RCC 7860 (cell line): ENCODE measurements around the gene SEPTIN5.
"Not testable (repeated sequence)": the region's sequence is repeated elsewhere in the genome, so short reads cannot be mapped to it uniquely, and the experiment has no call there.

Source experiments
- DNase-seq: peaks from one replicate; pipeline ENCODE4 v3.0.0-alpha.2; 2015; ENCODE audit warnings: low spot score
- FAIRE-seq: peaks from 2 replicates; lab custom pipeline; 2012; peaks lifted over from hg19 to GRCh38; lab: Jason Lieb, UNC

The SEPTIN5 gene

DNA sequence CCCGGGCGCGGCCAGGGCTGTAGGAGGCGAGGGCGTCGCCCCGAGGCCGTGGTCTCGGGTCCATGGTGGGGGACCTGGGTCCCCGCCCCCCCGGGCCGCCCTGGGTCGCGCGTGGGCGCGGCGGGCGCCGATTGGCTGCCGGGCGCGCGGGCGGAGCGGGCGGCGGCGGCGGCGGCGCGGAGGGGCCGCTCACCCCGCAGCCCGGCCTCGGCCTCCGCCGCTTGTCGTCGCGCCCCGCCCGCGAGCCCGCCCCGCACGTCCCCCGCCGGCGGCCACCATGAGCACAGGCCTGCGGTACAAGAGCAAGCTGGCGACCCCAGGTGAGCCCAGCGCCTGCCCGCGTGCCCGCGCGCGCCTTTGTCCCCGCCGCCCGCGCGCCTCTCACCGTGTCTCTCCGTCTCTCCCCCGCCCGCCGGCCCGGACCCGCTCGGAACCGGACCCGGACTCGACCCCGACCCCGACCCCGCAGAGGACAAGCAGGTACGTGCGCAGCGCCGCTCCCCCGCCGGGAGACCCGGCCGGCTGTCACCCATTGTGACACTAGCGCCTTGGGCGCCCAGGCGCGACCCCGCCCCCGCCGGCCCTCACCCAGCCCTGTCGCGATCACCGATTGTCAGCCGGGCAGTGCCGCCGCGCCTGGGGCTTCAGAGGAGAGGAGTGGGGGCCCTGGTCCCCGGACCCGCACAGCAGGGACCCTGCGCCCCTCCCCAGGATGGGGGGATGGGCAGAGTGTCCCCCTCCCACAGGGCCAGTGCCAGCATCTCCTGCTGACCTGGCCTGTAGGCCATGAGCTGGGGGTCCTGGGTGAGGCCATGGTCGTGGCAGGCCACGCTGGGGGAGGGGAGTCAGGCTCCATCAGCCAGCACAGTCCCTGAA is at the start of gene SEPTIN5:
TSS of gene SEPTIN5 (plus strand) at position 192 of the 876 bp plus-strand sequence. CDS start at position 278, 86 bp downstream.
- no peak for DNase-seq
- no peak for FAIRE-seq

DNA sequence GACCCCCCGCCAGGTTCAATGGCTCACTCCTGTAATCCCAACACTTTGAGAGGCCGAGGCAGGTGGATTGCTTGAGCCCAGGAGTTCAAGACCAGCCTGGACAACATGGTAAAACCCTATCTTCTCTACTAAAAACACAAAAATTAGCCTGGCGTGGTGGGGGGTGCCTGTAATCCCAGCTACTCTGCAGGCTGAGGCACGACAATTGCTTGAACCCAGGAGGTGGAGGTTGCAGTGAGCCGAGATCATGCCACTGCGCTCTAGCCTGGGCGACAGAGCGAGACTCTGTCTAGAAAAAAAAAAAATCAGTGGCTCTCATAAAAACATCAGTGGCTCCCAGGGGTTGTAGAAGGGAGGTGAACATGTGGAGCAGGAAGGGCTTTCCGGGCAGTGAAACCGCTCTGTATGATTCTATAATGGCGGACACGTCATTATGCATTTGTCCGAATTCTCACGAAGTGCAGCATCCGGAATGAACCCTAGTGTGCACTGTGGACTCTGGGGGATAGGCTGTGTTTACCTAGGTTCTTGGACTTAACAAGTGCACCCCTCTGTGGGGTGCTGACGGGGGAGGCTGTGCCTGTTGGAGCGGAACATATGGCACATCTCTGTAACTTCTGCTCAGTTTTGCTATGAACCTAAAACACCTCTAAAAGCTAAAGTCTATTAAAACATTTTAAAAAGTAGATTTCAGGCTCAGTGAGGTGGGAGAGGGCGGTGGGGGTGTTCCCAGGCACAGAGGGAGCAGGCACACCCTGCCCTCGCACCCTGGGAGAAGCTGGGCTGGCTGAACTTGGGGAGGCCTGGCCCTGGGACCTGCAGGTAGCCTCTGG is 49.1 kb upstream of the SEPTIN5 start:
- no peak for DNase-seq
- no peak for FAIRE-seq

DNA sequence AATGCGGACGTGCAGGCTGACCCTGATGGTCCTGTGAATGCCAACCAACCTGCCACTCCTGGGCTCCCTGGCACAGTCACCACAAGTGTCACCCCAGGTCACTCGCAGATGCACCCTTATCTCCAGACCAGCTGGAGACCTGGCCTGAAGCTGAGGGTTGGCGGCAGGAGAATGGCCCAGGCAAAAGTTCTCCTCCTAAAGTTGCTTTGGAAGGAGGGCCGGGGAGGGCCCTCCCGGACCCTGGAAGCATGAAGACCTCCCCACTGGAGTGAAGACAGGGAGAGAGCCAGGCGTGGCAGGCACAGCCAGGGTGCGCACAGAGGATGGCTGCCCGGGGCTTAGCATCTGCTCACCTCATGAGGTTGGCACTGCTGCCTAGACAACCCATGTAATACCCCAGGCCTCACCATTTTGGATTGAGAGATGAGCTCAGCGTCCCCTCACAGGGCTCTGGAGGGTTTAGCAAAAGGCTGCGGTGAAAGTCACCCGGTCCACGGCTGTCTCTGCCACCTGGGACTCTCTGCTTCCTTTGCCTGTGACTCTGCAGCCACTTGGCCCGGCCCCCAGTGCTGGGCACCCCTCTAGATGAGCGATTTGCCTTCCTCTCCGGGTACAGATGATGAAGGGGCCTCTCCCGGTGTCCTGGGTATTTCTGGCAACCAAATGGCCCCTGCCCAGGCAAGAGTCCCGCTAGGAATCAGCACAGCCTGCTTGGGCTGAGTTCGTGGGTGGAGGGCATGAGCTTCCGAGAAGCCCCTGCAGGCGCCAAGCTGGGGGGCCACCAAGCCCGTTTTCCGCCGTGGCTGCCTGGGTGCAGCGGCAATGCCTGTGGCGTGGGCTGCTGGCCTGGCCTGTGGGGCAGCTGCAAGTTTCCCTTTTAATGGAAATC is 48.3 kb upstream of the SEPTIN5 start:
- no peak for FAIRE-seq
- no peak for DNase-seq

DNA sequence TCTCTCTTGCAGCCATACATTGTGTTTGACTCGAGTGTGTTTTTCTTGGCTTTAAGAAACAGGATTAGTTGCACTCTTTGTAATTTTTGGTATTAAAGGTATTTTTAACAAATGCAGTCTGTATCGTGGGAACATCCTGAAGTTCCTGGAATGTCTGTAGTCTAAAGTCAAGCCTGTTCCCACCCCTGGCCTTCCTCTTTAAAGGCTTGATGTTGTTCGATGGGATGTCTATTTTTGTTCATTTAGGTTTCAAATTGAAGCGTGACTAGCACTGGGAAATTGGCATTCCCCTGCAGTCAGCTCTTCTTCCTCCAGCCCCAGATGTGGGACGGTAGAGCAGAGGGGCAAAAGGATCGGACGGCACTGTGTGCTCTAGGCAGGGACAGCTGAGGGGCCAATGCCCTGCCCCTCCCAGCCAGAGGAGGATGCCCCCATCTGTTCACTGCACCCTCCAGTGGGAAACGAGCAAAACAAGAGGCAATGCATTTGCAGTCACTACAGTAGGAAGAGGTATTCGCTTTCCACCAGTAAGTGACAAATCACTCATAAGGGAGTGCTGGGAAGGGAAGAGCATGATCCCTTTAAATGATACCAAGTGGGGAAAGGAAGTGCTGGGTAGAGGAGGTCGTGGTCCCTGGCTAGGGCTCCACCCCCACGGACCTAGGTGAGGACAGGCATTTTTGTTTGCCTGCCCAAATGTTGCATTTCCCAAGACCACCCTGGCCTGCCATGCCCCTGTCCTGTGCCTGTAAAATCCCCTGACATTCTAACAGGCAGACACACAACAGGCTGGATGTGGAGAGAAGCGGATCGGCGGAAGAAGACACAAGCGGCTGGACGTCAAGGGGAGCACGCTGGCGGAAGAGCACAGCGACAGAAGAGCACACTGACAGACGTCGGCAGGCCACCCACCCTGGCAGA is 47.4 kb upstream of the SEPTIN5 start:
- DNase-seq (no peak), FAIRE-seq (no peak)

DNA sequence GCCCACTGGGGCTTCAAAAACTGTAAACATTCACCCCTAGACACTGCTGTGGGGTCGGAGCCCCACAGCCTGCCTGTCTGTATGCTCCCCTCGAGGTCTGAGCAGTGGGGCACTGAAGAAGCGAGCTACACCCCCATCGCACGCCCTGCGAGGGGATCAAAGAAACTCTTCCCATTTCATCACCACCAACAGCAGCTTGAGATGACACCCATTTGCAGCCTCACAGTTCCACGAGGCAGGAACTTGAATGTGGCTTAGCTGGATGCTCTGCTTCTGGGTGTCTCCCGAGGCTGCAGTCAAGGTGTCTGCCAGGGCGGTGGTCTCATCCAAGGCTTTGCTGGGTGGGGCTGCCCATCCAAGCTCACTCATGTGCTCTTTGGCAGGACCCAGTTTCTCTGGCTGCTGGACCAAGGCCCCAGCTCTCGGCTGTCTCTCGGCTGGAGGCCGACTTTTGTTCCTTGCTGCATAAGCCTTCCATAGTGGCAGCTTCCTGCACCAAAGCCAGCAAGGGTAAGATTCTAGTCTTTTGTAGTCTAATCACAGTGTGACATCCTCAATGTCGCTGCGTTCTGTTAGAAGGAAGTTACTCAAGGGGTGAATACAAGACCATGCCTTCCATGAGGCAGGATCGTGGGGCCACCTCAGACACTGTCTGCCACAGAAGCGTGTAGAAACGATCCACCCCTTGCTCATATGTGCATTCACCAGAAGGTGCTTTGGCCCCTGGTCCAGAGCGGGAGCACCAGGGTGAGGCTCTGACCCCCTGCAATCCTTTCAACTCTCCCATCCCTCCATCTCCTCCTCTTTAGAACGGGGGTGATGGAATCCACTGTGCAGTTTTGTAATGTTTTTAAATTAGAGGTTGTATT is 46.2 kb upstream of the SEPTIN5 start:
- DNase-seq (no peak), FAIRE-seq (no peak)

DNA sequence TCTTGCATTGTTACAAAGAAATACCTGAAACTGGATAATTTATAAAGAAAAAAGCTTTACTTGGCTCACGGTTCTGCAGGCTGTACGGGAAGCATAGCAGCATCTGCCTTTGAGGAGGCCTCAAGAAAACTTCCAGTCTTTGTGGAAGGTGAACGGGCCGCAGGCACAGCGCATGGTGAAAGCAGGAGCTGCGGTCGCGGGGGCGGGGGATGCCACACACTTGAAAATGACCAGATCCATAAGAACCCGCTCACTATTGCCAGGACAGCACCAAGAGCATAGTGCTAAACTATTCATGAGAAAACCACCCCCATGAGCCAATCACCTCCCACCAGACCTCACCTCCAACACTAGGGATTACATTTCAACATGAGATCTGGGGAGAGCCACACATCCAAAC is 45.6 kb upstream of the SEPTIN5 start:
- no peak for FAIRE-seq

DNA sequence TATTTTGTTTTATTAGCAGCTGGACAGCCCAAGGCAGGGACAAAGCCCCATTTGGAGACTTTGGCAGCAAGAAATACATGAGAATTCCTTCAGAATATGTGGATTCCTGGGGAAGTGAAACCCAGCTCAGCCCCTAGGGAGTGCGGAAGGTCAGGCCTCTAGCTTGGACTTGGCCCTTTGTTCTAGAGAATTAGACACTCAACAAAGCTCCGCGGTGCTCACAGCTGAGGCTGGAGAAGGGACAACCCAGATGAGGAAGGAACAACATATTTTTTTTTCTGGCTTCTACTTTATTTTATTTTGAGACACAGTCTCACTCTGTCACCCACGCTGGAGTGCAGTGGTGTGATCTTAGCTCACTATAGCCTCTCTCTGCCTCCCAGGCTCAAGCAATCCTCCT is 44.7 kb upstream of the SEPTIN5 start:
- FAIRE-seq, result no peak
- DNase-seq, result no peak

More for the DNA sequence above, 45.6 kb upstream of the SEPTIN5 start:
- no peak for DNase-seq

DNA sequence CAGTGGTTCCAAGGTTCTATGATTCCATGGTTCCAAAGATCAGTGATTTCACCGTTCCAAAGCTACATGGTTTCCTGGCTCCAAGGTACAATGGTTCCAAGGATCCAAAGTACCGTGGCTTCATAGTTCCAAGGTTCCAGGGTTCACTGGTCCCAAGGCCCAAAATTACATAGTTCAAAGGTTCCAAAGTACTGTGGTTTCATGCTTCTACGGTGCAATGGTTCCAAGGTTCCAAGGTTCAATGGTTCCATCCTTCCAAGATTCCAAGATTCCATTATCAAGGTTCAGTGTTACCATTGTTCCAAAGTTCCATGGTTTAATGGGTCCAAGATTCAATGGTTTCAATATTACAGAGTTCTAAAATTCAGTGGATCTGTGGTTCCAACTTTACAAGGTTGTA is 43.0 kb upstream of the SEPTIN5 start:
- DNase-seq (no peak), FAIRE-seq (no peak)

DNA sequence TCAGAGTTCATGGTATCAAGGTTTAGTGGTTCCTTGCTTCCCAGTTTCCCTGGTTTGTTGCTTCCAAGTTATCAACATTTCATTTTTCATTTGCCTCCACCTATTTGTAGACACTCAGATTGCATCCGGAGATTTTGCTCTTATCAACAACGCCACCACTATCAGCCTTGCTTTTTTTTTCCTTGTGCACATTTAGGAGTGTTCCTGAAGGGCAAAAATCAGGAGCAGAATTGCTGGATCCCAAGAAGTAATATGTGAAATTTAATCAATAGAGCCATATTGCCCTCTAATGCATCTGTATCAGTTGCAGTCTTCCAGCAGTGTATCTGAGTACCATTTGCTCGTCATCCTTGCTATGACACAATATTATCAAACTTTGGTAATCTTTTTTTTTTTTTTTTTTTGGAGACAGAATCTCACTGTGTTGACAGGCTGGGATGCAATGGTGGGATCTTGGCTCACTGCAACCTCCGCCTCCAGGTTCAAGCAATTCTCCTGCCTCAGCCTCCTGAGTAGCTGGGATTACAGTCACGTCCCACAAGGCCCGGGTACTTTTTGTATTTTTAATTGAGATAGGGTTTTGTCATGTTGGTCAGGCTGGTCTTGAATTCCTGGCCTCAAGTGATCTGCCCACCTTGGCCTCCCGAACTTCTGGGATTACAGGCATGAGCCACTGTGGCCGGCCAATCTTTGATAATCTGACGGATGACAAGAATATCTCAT is 42.1 kb upstream of the SEPTIN5 start:
- FAIRE-seq, result no peak
- DNase-seq, result no peak

DNA sequence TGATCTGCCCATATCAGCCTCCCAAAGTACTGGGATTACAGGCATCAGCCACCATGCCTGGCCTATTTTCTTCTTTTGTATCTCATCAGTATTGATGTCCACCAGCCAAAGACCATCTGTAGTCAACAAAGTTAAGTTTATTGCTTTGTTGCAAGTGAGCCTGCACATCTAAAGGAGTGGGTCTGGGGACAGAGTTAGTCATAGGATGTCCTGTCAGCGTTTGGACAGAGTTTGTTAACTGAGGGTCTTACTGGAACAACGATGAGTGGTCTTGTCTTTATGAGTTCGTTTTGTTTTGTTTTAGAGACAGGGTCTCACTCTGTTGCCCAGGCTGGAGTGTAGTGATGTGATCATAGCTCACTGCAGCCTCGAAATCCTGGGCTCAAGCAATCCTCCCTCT is 40.6 kb upstream of the SEPTIN5 start:
- no peak for DNase-seq
- no peak for FAIRE-seq

DNA sequence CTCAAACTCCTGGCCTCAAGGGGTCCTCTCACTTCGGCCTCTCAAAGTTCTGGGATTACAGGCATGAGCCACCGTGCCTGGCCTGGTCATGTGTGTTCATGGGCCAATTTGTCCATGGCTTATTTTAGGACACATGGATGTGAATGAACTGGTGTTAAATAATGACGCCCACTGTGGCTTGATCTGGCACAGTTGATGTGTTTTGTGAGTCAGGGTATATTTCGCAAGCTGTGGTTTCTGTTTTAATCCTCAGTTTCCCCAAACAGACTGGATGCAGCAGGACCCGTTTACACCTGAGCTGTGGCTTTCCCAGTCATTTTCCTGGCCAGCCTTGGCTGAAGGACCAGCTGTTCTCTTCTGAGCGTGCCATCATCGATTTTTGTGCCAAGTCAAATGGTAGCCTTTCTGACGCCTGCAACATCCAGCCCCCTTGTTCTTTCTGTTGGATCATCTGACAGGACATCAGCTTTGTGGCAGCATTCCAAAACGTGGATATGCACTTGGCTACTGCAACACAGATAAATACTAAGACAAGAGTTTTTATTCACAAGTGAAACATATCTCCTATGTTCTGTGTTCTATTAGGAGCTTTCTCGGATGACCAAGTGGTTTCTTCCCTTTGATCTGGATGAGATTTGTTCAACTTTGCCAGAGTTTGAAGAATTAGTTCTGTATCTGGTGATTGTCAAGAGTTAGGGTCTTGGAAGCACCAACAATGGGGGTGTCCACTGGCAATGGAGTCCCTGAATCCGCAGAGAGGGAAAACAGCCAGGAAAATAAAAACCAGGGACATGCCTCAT is 40.0 kb upstream of the SEPTIN5 start:
- DNase-seq (no peak), FAIRE-seq (no peak)

DNA sequence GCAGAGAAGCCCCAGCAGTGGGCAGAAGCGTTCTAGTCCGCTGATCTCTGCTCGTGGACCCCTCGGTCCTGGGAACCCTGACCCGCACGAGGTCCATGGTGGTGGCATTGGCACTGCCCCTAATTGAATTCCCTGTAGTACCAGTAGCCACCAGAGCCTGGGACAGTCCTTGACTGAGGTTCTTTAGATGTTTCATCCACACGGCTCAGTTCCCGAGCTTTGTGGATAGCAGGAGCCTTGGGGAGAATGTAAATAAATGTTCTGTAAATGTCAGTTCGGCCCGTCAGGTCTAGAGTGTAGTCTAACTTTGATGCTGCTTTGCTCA is 39.4 kb upstream of the SEPTIN5 start:
- FAIRE-seq, result no peak
- no peak for DNase-seq

DNA sequence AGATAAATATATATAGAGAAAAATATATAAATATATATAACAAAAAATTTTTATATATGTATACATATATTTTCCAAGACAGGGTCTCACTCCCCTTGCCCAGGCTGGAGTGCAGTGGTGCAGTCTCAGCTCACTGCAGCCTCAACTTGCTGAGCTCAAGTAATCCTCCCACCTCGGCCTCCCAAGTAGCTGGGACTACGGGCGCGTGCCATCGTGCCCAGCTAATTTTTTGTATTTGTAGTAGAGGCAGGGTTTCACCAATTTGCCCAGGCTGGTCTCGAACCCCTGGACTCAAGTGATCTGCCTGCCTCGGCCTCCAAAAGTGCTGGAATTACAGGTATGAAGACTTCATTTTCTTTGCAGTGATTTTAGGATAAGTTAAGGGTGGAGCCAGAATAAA is 38.9 kb upstream of the SEPTIN5 start:
- no peak for DNase-seq
- no peak for FAIRE-seq

DNA sequence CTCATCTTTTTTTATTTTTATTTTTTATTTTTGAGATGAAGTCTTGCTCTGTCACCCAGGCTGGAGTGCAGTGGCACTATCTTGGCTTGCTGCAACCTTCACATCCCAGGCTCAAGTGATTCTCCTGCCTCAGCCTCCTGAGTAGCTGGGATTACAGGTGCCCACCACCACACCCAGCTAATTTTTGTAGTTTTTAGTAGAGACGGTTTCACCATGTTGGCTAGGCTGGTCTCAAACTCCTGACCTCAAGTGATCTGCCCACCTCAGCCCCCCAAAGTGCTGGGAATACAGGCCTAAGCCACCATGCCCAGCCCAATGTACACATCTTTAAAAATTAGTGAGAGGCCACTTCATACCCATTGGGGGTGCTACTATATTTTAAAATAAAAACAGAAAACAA is 37.9 kb upstream of the SEPTIN5 start:
- not testable (repeated sequence) for FAIRE-seq, DNase-seq

DNA sequence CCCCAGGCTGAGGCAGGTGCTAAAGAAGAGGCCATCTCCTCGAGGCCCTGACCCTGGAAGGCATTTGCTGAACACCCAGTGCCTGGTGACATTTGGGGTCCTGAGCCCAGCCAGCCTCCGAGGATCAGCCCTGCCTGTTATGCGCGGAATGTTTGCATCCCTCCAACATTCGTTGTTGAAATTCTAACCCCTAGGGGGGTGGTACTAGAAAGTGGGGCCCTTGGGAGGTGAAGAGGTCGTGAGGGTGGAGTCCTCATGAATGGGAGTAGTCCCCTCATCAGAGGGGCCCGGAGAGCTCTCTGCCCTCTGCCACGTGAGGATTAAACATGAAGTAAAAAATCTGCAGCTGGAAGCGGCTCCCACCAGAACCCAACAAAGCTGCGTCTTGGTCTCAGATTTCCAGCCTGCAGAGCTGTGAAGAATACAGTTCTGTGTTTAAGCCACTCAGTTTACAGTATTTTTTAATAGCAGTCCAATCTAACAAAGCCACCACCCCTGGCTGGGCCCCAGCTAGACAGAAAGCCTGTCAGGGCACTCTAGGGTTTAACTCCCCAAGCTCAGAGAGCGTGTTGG is 35.3 kb upstream of the SEPTIN5 start:
- DNase-seq, result no peak
- FAIRE-seq, result no peak

DNA sequence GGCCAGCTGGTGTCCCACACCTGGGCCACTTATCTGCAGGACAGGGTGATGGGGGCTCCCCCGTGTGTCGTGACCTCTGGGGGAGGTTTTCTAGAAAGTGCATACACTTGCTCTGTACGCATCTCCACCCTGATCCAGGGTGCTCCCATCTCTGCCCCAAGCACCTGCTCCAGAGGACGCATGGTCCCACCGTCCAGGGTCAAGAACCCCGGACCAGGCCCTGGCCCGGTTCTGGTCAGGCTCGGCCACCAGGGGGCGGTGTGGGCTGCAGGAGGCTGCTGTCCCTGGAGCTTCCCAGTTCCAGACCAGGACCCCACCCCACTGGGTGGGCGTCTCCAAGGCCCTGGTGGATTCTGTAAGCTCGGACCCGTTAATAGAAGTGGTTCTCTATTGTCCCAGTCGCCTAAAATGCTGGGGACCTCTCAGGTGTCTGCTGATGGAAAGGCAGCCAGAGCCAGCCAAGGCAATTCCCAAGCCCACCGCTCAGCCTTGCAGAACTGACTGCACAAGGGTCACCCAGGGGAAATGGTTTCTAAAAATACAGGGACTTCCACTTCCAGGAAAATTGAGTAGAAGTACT is 34.7 kb upstream of the SEPTIN5 start:
- FAIRE-seq (no peak), DNase-seq (no peak)
